HUES48 (cell line): ENCODE results near the gene CFAP251.

ENCODE experiments used
- H3K27ac ChIP-seq: one replicate; pipeline ENCODE4 v1.7.0; 2013; ENCODE audit warnings: low read depth, low read length, inconsistent platforms
- H3K27me3 ChIP-seq: 2 replicates; pipeline ENCODE4 v1.6.1; 2013; ENCODE audit warnings: mild to moderate bottlenecking, low read length; ENCODE audit not compliant: control insufficient read depth, insufficient read depth
- H3K36me3 ChIP-seq: 2 replicates; pipeline ENCODE4 v1.6.1; 2013; ENCODE audit warnings: low read length; ENCODE audit not compliant: control insufficient read depth, insufficient read depth
- H3K4me1 ChIP-seq: 2 replicates; pipeline ENCODE4 v1.6.1; 2013; ENCODE audit warnings: mild to moderate bottlenecking, low read length; ENCODE audit not compliant: control insufficient read depth, insufficient read depth
- H3K4me3 ChIP-seq: 2 replicates; pipeline ENCODE4 v1.5.1; 2013; ENCODE audit warnings: mild to moderate bottlenecking, low read depth, low read length
- H3K9ac ChIP-seq: 2 replicates; pipeline ENCODE4 v1.6.1; 2013; ENCODE audit warnings: mild to moderate bottlenecking, low read depth, low read length, moderate library complexity
- H3K9me3 ChIP-seq: 2 replicates; pipeline ENCODE4 v1.6.1; 2013; ENCODE audit warnings: low read length; ENCODE audit not compliant: control insufficient read depth, insufficient read depth

The CFAP251 gene

GRCh38 chr12:121996050-121996944 is 77.9 kb downstream of the CFAP251 start:
- Histone ChIP-seq H3K4me3 (no peak overlapping the region), H3K9ac (no peak overlapping the region), H3K36me3 (no peaks in the 10 kb centered on the region), H3K9me3 (0 out of 2 replicates have a peak, but pooled peaks cover 3% of the 10 kb centered on the region), H3K27ac (peak overlapping the region; percentile 28), H3K27me3 (no peaks in the 10 kb centered on the region), H3K4me1 (no peaks in the 10 kb centered on the region)

DNA sequence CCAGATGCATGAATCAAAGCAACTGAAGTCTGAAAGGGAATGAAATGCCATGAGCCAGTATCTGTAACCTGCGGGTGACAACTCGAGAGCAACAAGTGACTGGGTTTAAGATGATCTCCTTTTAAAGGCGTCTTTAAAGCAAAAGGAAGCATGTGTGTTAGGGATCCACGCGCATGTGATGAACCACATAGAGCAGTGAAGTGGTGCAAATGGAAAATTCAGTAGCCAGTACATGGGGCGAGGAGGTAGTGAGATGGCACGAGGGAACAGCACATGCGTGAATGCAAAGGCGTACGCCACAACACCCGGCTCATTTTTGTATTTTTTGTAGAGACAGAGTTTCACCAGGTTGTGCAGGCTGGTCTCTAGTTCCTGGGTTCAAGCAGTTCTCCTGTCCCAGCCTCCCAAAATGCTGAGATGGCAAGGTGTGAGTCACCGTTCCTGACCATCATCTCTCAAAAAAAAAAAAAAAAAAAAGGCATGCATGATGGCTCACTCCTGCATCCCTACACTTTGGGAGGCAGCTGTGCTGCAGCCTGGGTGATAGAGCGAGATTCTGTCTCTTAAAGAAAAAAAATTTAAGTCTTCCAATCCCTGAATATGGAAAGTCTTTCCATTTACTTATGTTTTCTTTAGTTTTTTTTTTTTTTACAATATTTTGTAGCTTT is 78.7 kb downstream of the CFAP251 start:
- H3K27ac ChIP-seq: no peak overlapping the region
- no peak overlapping the region for H3K4me3 ChIP-seq
- 0 out of 2 replicates have a peak, but pooled peaks cover 2% of the 10 kb centered on the region for H3K9me3 ChIP-seq
- H3K36me3 ChIP-seq: no peaks in the 10 kb centered on the region
- H3K9ac ChIP-seq: no peak overlapping the region
- no peaks in the 10 kb centered on the region for H3K4me1 ChIP-seq
- H3K27me3 ChIP-seq: no peaks in the 10 kb centered on the region

GRCh38 chr12:122001466-122002209 is 83.2 kb downstream of the CFAP251 start:
- Histone ChIP-seq H3K36me3 (no peaks in the 10 kb centered on the region), H3K27me3 (no peaks in the 10 kb centered on the region), H3K4me3 (no peak overlapping the region), H3K9ac (no peak overlapping the region), H3K9me3 (no peaks in the 10 kb centered on the region), H3K27ac (peak overlapping the region; percentile 70), H3K4me1 (no peaks in the 10 kb centered on the region)

GRCh38 chr12:122003651-122004611 is 85.5 kb downstream of the CFAP251 start:
- no peaks in the 10 kb centered on the region for H3K4me1 ChIP-seq
- H3K36me3 ChIP-seq: no peaks in the 10 kb centered on the region
- no peaks in the 10 kb centered on the region for H3K9me3 ChIP-seq
- H3K27me3 ChIP-seq: no peaks in the 10 kb centered on the region
- H3K27ac ChIP-seq: no peak overlapping the region
- no peak overlapping the region for H3K9ac ChIP-seq
- H3K4me3 ChIP-seq: no peak overlapping the region

DNA sequence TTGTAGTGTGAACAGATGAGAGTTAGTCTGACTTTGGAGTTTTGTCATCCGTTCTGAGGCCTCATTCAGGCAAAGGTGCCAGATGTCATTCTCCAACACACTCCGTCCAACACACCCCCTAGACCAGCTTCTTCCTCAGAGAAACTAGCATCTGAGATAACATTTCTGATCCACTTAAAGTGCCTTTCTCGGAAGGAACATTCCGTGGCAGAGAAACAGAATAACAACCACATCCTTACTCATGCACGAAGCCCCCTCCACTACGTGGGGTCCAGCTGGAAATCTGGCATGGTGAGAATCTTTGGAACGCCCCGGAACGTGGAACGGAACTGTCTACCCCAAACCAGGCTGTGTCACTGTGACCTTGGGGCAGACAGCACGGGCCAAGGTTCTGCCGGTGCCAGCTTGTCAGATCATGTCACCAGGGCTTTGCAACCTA is 86.3 kb downstream of the CFAP251 start:
- Histone ChIP-seq H3K9me3 (no peaks in the 10 kb centered on the region), H3K4me1 (no peaks in the 10 kb centered on the region), H3K9ac (no peak overlapping the region), H3K27ac (no peak overlapping the region), H3K27me3 (no peaks in the 10 kb centered on the region), H3K4me3 (no peak overlapping the region), H3K36me3 (no peaks in the 10 kb centered on the region)

- no peaks in the 10 kb centered on the region for H3K9me3 ChIP-seq
- H3K4me1 ChIP-seq: no peaks in the 10 kb centered on the region
- H3K9ac ChIP-seq: no peak overlapping the region
- H3K4me3 ChIP-seq: no peak overlapping the region
- H3K27ac ChIP-seq: no peak overlapping the region
- no peaks in the 10 kb centered on the region for H3K27me3 ChIP-seq
- H3K36me3 ChIP-seq: no peaks in the 10 kb centered on the region
Observed at GRCh38 chr12:122005252-122005776, 86.9 kb downstream of the CFAP251 start.

GRCh38 chr12:122006186-122006926 is 88.0 kb downstream of the CFAP251 start:
- Histone ChIP-seq H3K9ac (no peak overlapping the region), H3K36me3 (no peaks in the 10 kb centered on the region), H3K27ac (no peak overlapping the region), H3K4me3 (no peak overlapping the region), H3K27me3 (no peaks in the 10 kb centered on the region), H3K4me1 (no peaks in the 10 kb centered on the region), H3K9me3 (no peaks in the 10 kb centered on the region)

GRCh38 chr12:122009741-122010140 is 91.3 kb downstream of the CFAP251 start:
- Histone ChIP-seq H3K4me1 (no peaks in the 10 kb centered on the region), H3K36me3 (no peaks in the 10 kb centered on the region), H3K27me3 (no peaks in the 10 kb centered on the region), H3K27ac (no peak overlapping the region), H3K9ac (no peak overlapping the region), H3K9me3 (no peaks in the 10 kb centered on the region), H3K4me3 (no peak overlapping the region)

GRCh38 chr12:122012184-122012583 is 93.8 kb downstream of the CFAP251 start:
- no peak overlapping the region for H3K4me3 ChIP-seq
- no peaks in the 10 kb centered on the region for H3K9me3 ChIP-seq
- no peaks in the 10 kb centered on the region for H3K4me1 ChIP-seq
- no peak overlapping the region for H3K27ac ChIP-seq
- H3K27me3 ChIP-seq: no peaks in the 10 kb centered on the region
- H3K36me3 ChIP-seq: no peaks in the 10 kb centered on the region
- H3K9ac ChIP-seq: no peak overlapping the region
